Activated T-cell treated with anti-CD3 and anti-CD28 coated beads for 24 hours (primary cell): ENCODE data around the gene AHDC1.

ENCODE experiments used
- DNase-seq: peaks from one replicate; pipeline ENCODE4 v3.0.0-alpha.2; 2020; ENCODE audit warnings: low read depth

The AHDC1 gene

DNA sequence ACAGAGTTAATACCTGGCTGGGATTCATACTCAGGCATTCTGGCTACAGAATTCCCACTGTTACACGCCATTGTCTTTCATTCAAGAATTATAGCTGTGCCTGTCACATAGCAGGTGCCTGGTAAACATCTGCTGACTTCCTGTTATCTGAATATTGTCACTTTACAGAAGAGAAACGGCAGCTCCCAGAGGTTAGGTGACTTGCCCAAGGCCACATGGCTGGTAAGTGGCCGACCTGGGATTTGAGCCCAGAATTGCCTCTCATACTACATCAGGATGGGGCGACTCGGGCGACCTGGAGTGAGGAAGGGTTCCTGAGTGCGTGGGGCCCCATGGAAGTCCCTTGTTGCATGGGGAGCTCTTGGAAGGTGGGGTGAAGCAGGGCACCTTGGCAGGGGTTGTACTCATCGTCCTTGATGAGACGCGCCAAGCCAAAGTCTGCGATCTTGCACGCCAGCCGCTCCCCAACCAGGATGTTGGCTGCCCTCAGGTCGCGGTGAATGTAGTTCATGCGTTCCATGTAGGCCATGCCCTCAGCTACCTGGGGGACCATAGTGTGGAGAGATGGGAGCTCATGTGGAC, 10.2 kb upstream of the AHDC1 start:
- DNase-seq: no peak

DNA sequence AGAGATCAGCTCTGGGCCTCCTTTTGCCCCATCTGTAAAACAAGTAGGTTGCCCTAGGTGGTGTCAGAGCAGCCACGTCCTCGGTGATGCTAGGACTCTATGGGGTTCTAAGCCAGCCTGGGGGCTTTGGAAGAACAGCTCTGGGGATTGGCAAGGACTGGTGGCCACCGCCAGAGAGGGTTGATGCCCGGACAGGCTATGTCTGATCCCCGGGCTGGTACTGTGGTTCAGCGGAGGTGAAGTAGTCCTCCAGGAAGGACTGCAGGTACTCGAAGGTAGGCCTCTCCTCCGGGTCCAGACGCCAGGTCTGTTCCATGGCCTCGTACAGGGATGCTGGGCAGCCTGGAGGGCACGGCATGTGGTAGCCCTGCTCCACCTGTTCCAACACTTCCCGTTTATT, 8.8 kb upstream of the AHDC1 start:
- DNase-seq: no peak

DNA sequence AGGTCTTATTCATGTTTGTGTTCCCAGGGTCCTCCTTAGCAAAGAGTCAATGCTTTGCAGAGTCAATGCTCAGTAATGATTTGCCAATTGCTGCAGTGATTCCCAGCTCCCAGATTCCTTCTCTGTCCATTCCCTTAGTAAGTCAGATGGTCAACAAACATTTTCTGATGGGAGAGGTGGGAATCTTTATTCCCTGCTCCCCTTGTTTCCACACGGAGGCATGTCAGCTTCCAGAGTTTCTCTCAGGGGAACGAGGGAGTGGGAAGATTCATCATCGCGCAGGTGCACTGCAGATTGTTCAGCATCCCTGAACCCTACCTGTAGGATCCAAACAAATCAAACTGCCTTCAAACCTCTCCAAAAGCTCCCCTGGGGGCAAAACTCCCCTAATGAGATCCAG, 7.5 kb upstream of the AHDC1 start:
- no peak for DNase-seq

DNA sequence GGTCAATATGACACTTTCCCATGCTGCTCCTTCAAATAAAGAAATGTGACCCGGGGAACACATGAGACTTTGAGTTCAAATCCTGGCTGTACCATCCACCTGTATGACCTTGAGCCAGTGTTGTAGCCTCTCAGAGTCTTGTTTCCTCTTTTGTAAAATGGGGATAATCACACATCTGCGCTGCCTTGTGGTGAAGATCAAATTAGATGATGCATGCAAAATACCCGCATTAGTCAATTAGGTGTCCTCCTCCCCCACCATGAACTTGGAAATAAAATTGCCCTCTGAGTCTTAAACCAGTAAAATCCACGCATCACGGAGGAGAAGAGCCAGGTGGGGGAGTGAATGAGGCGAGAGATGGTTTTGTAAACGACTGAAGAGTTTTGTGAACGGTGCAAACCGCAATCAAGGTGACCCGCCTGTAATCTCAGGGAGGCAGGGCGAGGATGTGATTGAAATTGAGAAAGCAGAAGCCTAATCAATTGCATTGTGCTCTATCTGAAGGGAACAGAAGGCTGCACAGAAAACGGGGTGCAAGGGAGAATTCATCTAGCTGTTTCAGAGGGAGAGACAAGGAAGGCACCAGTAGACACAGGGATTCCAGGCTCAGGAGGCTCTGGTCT, 5.8 kb upstream of the AHDC1 start:
- no peak for DNase-seq

GRCh38 chr1:27609210-27609555, 5.2 kb upstream of the AHDC1 start:
- no peak for DNase-seq

DNA sequence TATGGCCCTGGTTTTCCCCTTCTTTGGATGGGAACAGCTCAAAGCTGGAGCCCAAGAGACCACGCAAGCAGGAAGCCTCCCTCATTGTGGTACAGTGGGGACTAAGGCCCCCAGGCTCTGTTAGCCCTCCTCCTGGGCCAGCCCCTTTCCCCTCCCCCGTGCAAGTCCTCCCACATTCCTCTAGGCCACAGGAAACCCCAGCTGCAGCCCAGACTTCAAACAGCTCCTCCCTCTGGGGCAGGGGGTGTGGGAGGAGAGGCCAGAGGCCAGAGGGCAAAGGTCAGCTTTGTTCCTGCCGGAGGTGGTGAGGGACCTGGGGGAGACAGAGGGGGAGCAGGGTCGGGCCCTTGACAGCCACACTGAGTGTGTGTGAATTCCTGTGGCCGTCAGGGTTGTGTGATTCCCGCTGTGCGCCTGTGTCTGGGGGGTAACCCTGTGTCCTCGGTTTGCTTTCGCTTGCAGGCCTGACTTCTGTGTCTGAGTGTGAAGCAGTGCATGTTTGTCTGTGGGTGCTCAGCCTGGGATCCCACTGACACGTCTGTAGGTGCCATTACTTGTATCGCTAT, 3.4 kb upstream of the AHDC1 start:
- no peak for DNase-seq

- DNase-seq: no peak
Measured at GRCh38 chr1:27606708-27607238, 2.8 kb upstream of the AHDC1 start.

DNA sequence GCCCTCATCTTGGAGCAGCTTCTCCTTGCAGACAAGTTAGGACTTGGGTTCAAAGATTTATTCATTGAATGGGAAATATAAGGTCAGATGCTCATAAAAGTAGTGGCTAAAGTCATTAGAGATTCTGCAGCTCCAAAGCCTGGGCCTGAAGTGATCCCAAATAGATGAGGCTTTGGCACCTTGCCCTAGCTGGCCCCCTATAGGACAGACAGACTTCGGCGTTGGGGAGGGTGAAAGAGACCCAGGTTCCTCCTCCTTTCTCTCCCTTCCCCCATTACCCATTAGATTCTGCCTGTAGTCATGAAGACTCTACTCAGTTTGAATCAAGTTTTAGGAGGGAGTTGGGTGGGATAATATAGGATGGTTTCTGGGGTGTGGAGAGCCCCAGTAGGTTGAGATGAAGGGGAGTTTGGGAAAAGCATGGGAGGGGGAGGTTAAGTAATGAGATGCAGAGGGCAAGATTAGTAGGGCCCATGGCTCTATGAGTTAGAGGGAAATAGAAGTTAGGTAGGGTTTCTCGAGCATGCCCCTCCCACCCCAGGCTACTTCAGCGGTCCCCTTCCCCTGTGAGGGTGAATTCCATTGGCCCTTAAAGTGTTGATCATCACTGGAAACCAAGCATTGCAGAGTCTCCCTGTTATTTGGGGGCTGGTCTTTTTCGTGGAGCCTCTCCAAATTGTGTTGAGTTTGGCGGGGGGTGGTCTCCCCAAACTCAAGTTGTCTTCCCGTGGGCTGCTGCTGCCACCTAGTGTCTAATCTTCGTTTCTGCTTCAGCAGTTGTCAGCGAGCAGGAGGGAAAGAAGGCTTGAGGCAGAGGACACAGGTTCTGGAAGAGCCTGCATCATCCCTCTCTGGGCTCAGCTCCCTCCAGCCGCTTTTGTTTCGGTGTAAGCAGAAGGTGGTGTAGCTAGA, 2.1 kb upstream of the AHDC1 start:
- DNase-seq: peak; percentile 43

DNA sequence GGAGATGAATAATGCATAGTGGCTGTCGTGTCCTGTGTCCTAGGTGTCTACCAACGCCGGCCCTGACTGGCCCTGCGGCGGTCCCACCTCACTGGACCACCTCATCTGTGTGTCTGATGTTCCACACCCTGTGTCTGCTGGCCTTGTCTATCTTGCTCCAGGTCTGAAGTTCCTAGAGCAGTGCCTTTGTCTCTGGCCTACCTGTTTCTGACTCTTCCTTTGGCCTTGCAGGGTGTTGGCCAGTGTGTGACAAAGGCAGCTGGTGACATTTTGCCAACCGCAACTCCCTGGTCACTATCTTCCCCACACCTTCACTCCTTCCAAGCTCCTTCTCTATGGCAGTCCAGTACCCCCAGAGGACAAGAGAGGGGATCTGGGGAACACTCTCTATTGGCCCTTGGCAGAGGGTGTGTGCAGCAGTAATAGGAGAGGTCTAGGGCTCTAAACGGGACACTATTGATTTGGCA, 1.4 kb upstream of the AHDC1 start:
- DNase-seq: no peak

- no peak for DNase-seq
Measured at GRCh38 chr1:27604579-27605299, 795 bp upstream of the AHDC1 start.

GRCh38 chr1:27603309-27603680, 649 bp downstream of the AHDC1 start:
- DNase-seq: no peak

GRCh38 chr1:27602462-27603308, 1.3 kb downstream of the AHDC1 start:
- DNase-seq: no peak

DNA sequence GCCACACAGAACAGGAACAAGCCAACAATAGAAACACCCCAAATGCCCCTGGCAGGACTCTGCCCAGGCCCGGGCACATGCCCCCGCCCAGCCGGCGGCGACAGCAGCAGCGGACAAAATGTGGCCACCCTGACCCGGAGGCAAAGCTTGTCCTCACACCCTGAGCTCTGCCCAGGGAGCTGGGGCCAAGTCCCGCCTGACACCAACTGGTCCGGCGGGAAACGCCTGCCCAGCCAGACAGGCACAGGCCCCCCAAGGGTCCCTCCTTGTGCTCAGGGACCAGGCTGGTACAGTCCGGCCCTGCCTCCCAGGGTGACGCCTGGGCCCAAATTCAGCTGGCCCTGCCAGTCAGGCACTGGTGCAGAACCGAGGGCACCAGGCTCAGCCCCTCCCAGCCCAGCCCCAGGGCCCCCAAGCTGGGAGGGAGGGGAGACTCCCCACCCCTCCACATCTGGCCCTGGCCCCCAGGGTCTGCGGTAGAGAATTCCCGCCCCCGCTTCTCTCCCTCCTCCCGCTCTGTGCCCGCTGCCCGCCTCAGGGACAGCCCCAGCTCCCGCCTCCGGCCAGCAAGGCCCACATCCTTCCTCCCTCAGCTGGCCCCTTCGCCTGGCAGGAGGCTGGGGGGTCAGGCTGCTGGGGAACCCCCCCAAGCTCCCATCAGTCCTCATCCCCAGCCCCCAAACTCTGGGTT, 2.0 kb downstream of the AHDC1 start:
- no peak for DNase-seq

DNA sequence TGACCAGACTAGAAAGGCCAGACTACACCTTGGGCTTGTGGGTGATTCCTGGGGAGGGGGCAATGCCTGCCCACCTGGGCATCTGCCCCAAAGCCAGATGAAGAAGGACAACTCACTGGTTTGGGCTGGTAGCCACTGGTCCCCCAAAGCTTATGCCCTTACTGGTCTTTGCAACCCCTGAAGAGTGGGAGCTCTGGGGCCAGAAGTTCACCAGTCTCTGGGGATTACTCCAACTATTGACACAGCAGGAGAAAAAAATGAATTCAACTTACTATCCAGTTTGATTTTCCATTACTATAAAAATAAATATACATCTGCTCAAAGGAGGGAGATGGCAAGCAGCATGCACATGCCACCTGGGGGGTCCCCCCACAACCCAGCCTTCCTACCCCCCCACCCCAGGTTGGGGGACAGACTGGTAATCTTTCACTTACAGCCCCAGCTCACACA, 2.6 kb downstream of the AHDC1 start:
- no peak for DNase-seq

GRCh38 chr1:27600498-27601175, 3.3 kb downstream of the AHDC1 start:
- no peak for DNase-seq

DNA sequence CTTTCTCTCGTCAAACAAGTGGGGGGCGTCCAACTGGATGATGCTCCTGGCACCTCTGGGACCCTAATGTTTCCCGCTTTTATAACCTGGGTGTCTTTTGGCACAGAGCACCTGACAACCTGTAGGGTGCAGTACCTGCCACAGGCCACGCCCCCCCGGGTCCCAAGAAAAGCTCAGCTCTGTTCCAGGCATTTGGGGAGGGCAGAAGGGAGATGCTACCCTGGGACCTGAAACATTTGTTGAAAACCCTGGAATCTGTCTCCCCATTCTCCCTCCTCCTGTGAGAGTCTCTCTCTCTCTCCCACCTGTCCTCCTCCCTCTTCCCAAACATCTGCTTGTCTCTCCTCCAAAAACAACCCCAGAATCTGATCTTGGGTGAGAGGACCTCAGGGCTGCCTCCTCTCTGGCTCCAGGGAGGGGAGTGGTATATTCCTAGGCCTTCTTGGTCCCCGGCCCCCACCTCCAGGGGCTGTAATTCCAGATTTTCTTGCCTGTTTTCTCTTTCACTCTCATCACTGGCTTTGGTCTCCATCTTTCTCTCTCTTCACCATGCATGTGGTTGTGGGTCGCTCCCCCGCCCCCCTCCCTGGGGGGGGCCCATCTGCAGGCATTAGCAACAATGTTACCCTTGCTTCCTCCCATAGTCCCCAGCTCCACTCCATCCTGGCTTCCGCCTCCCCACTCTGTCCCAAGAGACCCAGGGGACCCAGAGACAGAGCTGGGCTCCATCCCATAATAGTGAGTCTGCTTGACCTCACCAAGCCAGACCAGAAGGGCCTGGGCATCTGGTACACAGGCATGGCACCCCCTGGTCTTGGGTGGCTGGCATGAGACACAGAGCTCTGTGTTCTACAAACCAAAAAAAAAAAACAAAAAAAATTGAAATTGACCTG, 4.1 kb downstream of the AHDC1 start:
- no peak for DNase-seq

DNA sequence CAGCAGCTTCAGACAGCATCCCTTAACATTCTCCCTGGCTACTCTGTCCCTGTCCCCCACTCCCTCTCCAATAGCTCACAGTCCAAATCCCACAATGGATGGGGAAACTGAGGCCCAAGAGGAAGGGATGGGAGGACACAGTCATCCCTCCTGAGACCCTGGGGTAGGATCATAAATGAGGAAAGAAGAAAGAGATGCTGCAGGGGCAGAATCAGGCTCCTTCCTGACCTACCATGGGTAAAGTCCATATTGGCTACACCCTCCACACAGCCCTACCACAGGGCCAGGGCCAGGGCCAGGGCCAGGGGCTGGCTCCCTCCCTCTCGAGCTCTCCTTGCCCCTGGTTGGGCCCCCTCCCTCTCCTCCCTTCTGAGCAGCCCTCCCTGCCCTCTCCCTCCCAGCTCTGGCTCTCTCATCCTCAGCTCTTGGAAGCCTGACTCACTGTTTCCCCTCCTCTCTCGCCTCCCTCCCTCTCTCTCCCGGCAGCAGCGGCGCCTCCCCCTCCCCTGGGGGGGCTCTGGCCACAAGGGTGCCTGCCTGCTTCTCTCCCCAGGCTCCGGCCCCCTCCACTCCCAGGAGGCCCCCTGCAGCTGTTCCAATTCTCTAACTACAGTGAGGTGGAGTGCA, 4.9 kb downstream of the AHDC1 start:
- peak; percentile 43 for DNase-seq

DNA sequence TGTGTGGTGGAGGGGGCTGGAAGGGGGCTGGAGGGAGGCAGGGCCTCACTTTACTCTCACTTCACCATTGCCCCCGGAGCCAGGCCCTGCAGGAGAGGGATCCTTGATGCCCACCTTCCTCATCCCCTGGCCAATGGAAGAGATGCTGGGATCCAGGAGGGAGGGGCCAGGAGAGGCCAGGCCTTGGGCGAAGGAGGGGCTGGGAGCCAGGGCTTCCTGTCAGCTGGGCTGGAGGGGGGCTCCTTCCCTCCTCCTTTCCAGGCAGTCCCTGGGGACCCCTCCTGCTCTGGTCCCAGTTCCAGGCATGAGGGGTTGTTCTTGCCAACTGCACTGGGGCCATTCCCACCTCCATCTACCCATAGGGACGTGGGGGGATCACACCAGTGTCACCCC, 5.7 kb downstream of the AHDC1 start:
- DNase-seq: no peak
